OCI-LY7 (cell line): ENCODE results near the gene SUPT4H1. TPM values are rescaled to one million over a fixed set of nuclear protein-coding genes. Genes with fewer than 3 reads are reported as not detected.
A peak's percentile ranks its signal among the peaks of the same experiment; 100 is the strongest.

Experiments
- BruUV-seq: library from RNA; stranded (reverse); fragments of 400-500 nt; replicated peaks from 2 replicates; lab custom pipeline; 2021; lab: Mats Ljungman, UMichigan
- CTCF ChIA-PET: fragments of 300-600 bp; sonication (Branson Sonifier 250); formaldehyde crosslinking; loops from one replicate; lab custom pipeline; 2022; ENCODE audit warnings: antibody characterized with exemption; ENCODE audit not compliant: unreplicated experiment; lab: Charles Lee
- POLR2A ChIA-PET: fragments of 300-600 bp; sonication (Branson Sonifier 250); formaldehyde crosslinking; loops from one replicate; lab custom pipeline; 2022; ENCODE audit warnings: antibody characterized with exemption; lab: Charles Lee
- DNase-seq: peaks from one replicate; pipeline ENCODE4 v3.0.0-alpha.2; 2015; ENCODE audit warnings: low spot score
- H2AFZ ChIP-seq: fragments of 200-600 bp; sonication (generic), shearing (Covaris generic); 2 replicates; pipeline ENCODE4 v1.6.1; 2014; ENCODE audit warnings: mild to moderate bottlenecking, antibody characterized with exemption, low read length, moderate library complexity
- H3K27ac ChIP-seq: fragments of 200-600 bp; sonication (generic); 2 replicates; pipeline ENCODE4 v1.5.1; 2014; ENCODE audit warnings: mixed run types, low read depth, mild to moderate bottlenecking, moderate library complexity, low read length, inconsistent platforms; ENCODE audit not compliant: poor library complexity, severe bottlenecking
- H3K36me3 ChIP-seq: fragments of 200-600 bp; sonication (generic); 2 replicates; pipeline ENCODE4 v1.6.1; 2014; ENCODE audit warnings: mild to moderate bottlenecking, antibody characterized with exemption, low read length, moderate library complexity, mixed read lengths; ENCODE audit not compliant: insufficient read depth
- H3K4me1 ChIP-seq: fragments of 200-600 bp; sonication (generic); 2 replicates; pipeline ENCODE4 v1.5.1; 2014; ENCODE audit warnings: mild to moderate bottlenecking, low read length; ENCODE audit not compliant: insufficient read depth, poor library complexity, severe bottlenecking
- H3K4me2 ChIP-seq: fragments of 200-600 bp; sonication (generic); 2 replicates; pipeline ENCODE4 v1.6.1; 2014; ENCODE audit warnings: mild to moderate bottlenecking, low read length
- H3K4me3 ChIP-seq: fragments of 200-600 bp; sonication (generic); 2 replicates; pipeline ENCODE4 v1.5.1; 2014; ENCODE audit warnings: mild to moderate bottlenecking, low read depth, low read length; ENCODE audit not compliant: poor library complexity, severe bottlenecking
- H3K79me2 ChIP-seq: fragments of 200-600 bp; sonication (generic); 2 replicates; pipeline ENCODE4 v1.6.1; 2016; ENCODE audit warnings: low read depth, mild to moderate bottlenecking, low read length, moderate library complexity, mixed read lengths; ENCODE audit not compliant: insufficient read depth
- H3K9me2 ChIP-seq: fragments of 200-600 bp; sonication (generic); 2 replicates; pipeline ENCODE4 v1.6.1; 2016; ENCODE audit warnings: mild to moderate bottlenecking, low read length, mixed read lengths; ENCODE audit not compliant: insufficient read depth
- H3K9me3 ChIP-seq: fragments of 200-600 bp; sonication (generic); 2 replicates; pipeline ENCODE4 v1.6.1; 2014; ENCODE audit warnings: mild to moderate bottlenecking, mixed run types, low read length, mixed read lengths
- H4K20me1 ChIP-seq: fragments of 200-600 bp; sonication (generic); 2 replicates; pipeline ENCODE4 v1.6.1; 2014; ENCODE audit warnings: mild to moderate bottlenecking, antibody characterized with exemption, low read length, moderate library complexity, mixed read lengths; ENCODE audit not compliant: insufficient read depth
- CTCF ChIP-seq: fragments of 200-600 bp; sonication (generic); conservative IDR thresholded peaks from 2 replicates; pipeline ENCODE4 v1.5.1; 2014; ENCODE audit warnings: mild to moderate bottlenecking, antibody characterized with exemption, low read length, moderate library complexity, mixed read lengths
- EZH2phosphoT487 ChIP-seq: fragments of 200-600 bp; sonication (generic); IDR thresholded peaks from 2 replicates; pipeline ENCODE4 v1.6.1; 2018; ENCODE audit warnings: low read depth, borderline replicate concordance, mild to moderate bottlenecking, mixed run types, antibody characterized with exemption, low read length, moderate library complexity, mixed read lengths
- intact Hi-C: fragments of 100-400 bp; cut with micrococcal nuclease; formaldehyde crosslinking; loops from one replicate; pipeline ENCODE4 v1.10.0; 2022; ENCODE audit not compliant: unreplicated experiment
- total RNA-seq, 2 experiments: library from RNA; depleted of rRNA in 1 of 2; stranded (reverse); fragments of >200 nt in 1 of 2; shearing (Covaris generic) in 1 of 2; gene quantifications; 2 replicates each; pipeline ENCODE4 v1.2.3, GENCODE V29; 2014 to 2022

The SUPT4H1 gene
- total RNA-seq, 2 experiments from 2014 or later: 56.5 to 65.5 TPM

DNA sequence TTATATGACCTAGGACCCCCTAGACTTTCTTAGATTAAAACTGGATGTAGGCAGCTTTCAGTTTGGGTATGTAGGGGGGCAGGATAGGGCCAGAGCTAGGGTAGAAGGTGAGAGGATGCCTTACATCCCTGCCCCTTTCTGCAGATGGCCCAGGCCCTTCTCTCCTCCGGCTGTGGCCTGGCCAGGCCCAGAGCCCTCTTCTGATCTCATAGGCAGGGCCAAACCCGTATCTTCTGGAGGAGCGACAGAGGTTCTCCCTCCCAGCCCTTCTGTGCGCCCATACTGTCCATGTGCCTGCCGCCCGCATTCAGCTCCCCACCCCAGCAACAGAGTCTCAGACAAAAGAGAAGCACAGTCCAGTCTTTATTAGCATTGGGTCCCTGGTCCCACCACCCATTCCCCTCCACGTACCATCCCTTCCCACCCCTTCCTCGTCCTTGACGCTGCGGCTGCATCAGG, 21.4 kb downstream of the SUPT4H1 start:
- Histone ChIP-seq H4K20me1 (0 out of 2 replicates have a peak, but pooled peaks cover 6% of the 10 kb centered on the region), H3K36me3 (peaks cover 28% of the 10 kb centered on the region), H3K4me1 (peaks cover 61% of the 10 kb centered on the region), H3K9me2 (no peaks in the 10 kb centered on the region), H3K79me2 (peaks cover 41% of the 10 kb centered on the region), H3K9me3 (no peaks in the 10 kb centered on the region), H2AFZ (no peak overlapping the region), H3K4me3 (peak overlapping the region; percentile 98), H3K27ac (peak overlapping the region; percentile 99), H3K4me2 (peak overlapping the region; percentile 92)
- ChIA-PET CTCF (interaction anchor here (1.0 to 1.6 kb wide), 2 partner anchors 14 to 87 kb away, joined by 4 to 7 read pairs; no protein-coding TSS in a partner anchor), POLR2A (interaction anchor here (4.4 to 8.0 kb wide), 2 partner anchors 13 to 21 kb away, joined by 37 to 179 read pairs; partner anchors contain the start of gene SUPT4H1)
- TF ChIP-seq EZH2phosphoT487 (no peak), CTCF (no peak)
- DNase-seq: peak; percentile 61
- no TSS peak for BruUV-seq
- intact Hi-C loops: loop anchor here (5.0 to 10.0 kb wide), 3 partner anchors 706 to 824 kb away; partner anchors contain the start of genes PRR11 and SKA2

DNA sequence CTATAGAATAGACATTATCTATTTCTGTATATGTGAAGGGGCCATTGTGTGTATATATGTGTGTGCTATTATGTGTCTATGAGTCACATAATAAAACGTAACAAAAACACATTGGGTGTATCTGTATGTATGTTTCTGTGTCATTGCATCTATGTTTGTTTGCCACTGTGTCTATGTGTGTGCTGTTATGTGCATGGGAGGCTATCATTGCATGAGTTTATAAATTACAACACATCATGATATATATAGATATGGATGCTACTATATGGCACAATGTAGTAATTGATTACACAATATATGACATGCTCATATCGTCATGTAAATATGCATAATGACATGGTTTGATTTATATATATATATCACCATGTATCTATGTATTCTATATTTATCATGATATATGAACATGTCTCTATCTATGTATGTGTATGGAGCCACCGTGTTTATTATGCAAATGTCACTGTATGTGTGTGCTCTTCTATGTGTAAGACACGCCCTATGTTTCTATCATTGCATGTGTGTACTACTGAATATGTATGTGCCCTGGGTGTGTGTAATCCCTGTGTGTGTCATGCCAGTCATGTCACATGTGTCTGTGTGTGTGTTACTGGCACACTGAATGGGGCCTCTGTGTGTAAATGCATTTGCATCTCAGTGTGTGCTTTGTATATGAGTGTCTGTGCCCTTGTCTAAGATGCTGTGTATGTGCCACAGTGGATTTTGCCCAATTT, 22.0 kb downstream of the SUPT4H1 start:
- Histone ChIP-seq H3K9me2 (no peaks in the 10 kb centered on the region), H4K20me1 (0 out of 2 replicates have a peak, but pooled peaks cover 6% of the 10 kb centered on the region), H3K36me3 (peaks cover 28% of the 10 kb centered on the region), H3K4me3 (peak overlapping the region; percentile 98), H3K4me1 (peaks cover 61% of the 10 kb centered on the region), H3K27ac (peak overlapping the region; percentile 99), H2AFZ (no peak overlapping the region), H3K79me2 (peaks cover 35% of the 10 kb centered on the region), H3K4me2 (peak overlapping the region; percentile 92), H3K9me3 (no peaks in the 10 kb centered on the region)
- intact Hi-C loops: loop anchor here (1.0 to 10.0 kb wide), 5 partner anchors 9 to 825 kb away; partner anchors contain the start of genes PRR11, RNF43 and SKA2
- ChIA-PET CTCF (interaction anchor here (1.0 to 1.6 kb wide), 2 partner anchors 14 to 88 kb away, joined by 4 to 7 read pairs; no protein-coding TSS in a partner anchor), POLR2A (interaction anchor here (4.4 to 8.0 kb wide), 2 partner anchors 13 to 21 kb away, joined by 37 to 179 read pairs; partner anchors contain the start of gene SUPT4H1)
- TSS peak; percentile 66 for BruUV-seq
- peak; percentile 67 for DNase-seq
- TF ChIP-seq EZH2phosphoT487 (no peak), CTCF (no peak)
